OCI-LY1 (cell line): ENCODE data around the gene RGL4.

ENCODE experiments used
- H2AFZ ChIP-seq: fragments of 200-600 bp; sonication (generic), shearing (Covaris generic); 2 replicates; pipeline ENCODE4 v1.6.0; 2014; ENCODE audit warnings: antibody characterized with exemption, mild to moderate bottlenecking, low read length
- H3F3A ChIP-seq: fragments of 200-600 bp; sonication (generic), shearing (Covaris generic); 2 replicates; pipeline ENCODE4 v1.6.0; 2014; ENCODE audit warnings: mild to moderate bottlenecking, antibody characterized with exemption, low read length, moderate library complexity; ENCODE audit not compliant: insufficient read depth
- H3K27ac ChIP-seq: fragments of 200-600 bp; sonication (generic); 2 replicates; pipeline ENCODE4 v1.5.1; 2014; ENCODE audit warnings: low read length, mixed run types, mild to moderate bottlenecking, low read depth; ENCODE audit not compliant: poor library complexity, severe bottlenecking
- H3K27me3 ChIP-seq: fragments of 200-600 bp; sonication (generic); 2 replicates; pipeline ENCODE4 v1.6.0; 2014; ENCODE audit warnings: antibody characterized with exemption, mild to moderate bottlenecking, low read length, moderate library complexity; ENCODE audit not compliant: insufficient read depth
- H3K36me3 ChIP-seq: fragments of 200-600 bp; sonication (generic); 2 replicates; pipeline ENCODE4 v1.6.1; 2014; ENCODE audit warnings: mild to moderate bottlenecking, antibody characterized with exemption, low read length, moderate library complexity, mixed read lengths; ENCODE audit not compliant: insufficient read depth
- H3K4me1 ChIP-seq: fragments of 200-600 bp; sonication (generic); 2 replicates; pipeline ENCODE4 v1.5.1; 2014; ENCODE audit warnings: mild to moderate bottlenecking, low read length, moderate library complexity; ENCODE audit not compliant: insufficient read depth, severe bottlenecking
- H3K4me2 ChIP-seq: fragments of 200-600 bp; sonication (generic), shearing (Covaris generic); 2 replicates; pipeline ENCODE4 v1.6.1; 2014; ENCODE audit warnings: low read length
- H3K4me3 ChIP-seq: fragments of 200-600 bp; sonication (generic); 2 replicates; pipeline ENCODE4 v1.5.1; 2014; ENCODE audit warnings: low read length, low read depth, mild to moderate bottlenecking, mixed read lengths; ENCODE audit not compliant: poor library complexity, severe bottlenecking
- H3K79me2 ChIP-seq: fragments of 200-600 bp; shearing (Covaris generic); 2 replicates; pipeline ENCODE4 v1.6.1; 2016; ENCODE audit warnings: mixed run types, low read length, mixed read lengths; ENCODE audit not compliant: insufficient read depth
- H3K9ac ChIP-seq: fragments of 200-600 bp; sonication (generic), shearing (Covaris generic); 2 replicates; pipeline ENCODE4 v1.6.1; 2014; ENCODE audit warnings: mild to moderate bottlenecking, low read length, mixed read lengths
- H3K9me2 ChIP-seq: fragments of 200-600 bp; sonication (generic), shearing (Covaris generic); 2 replicates; pipeline ENCODE4 v1.6.1; 2014; ENCODE audit warnings: low read depth, mild to moderate bottlenecking, low read length, mixed read lengths
- H3K9me3 ChIP-seq: fragments of 200-600 bp; shearing (Covaris generic); 2 replicates; pipeline ENCODE4 v1.6.1; 2014; ENCODE audit warnings: low read length, mixed read lengths
- H4K20me1 ChIP-seq: fragments of 200-600 bp; sonication (generic), shearing (Covaris generic); 2 replicates; pipeline ENCODE4 v1.6.0; 2016; ENCODE audit warnings: mild to moderate bottlenecking, low read length; ENCODE audit not compliant: insufficient read depth
- CTCF ChIP-seq: fragments of 200-600 bp; sonication (generic), shearing (Covaris generic); IDR thresholded peaks from 2 replicates; pipeline ENCODE4 v1.5.1; 2017; ENCODE audit warnings: mild to moderate bottlenecking, antibody characterized with exemption, low read length, moderate library complexity, mixed read lengths
- EZH2 ChIP-seq: fragments of 200-600 bp; sonication (generic), shearing (Covaris generic); IDR thresholded peaks from 2 replicates; pipeline ENCODE4 v1.8.0; 2017; ENCODE audit warnings: borderline replicate concordance, mixed run types, mild to moderate bottlenecking, antibody characterized with exemption, low read length, moderate library complexity, mixed read lengths

The RGL4 gene

GRCh38 chr22:23684561-23685031, 6.2 kb upstream of the RGL4 start:
- H3K9me3 ChIP-seq = no peaks in the 10 kb centered on the region
- peaks cover 15% of the 10 kb centered on the region; the same call in 1 of the 2 replicates for H3K36me3 ChIP-seq
- no peak overlapping the region for H3K9ac ChIP-seq
- no peak overlapping the region for H2AFZ ChIP-seq
- H3K79me2 ChIP-seq = no peaks in the 10 kb centered on the region
- H3K27ac ChIP-seq = no peak overlapping the region
- H3K9me2 ChIP-seq = no peaks in the 10 kb centered on the region
- no peak for TF ChIP-seq EZH2
- no peak for TF ChIP-seq CTCF
- no peaks in the 10 kb centered on the region for H3K27me3 ChIP-seq
- H4K20me1 ChIP-seq = no peaks in the 10 kb centered on the region
- H3K4me2 ChIP-seq = no peak overlapping the region
- H3K4me3 ChIP-seq = no peak overlapping the region
- H3F3A ChIP-seq = no peaks in the 10 kb centered on the region
- H3K4me1 ChIP-seq = no peaks in the 10 kb centered on the region

GRCh38 chr22:23685205-23685784, 5.5 kb upstream of the RGL4 start:
- no peaks in the 10 kb centered on the region for H3K4me1 ChIP-seq
- no peaks in the 10 kb centered on the region for H3K27me3 ChIP-seq
- TF ChIP-seq EZH2 (no peak), CTCF (no peak)
- no peak overlapping the region for H3K4me3 ChIP-seq
- no peaks in the 10 kb centered on the region for H3K79me2 ChIP-seq
- H3F3A ChIP-seq = no peaks in the 10 kb centered on the region
- H3K9me2 ChIP-seq = no peaks in the 10 kb centered on the region
- H3K4me2 ChIP-seq = no peak overlapping the region
- no peaks in the 10 kb centered on the region for H3K9me3 ChIP-seq
- no peak overlapping the region for H3K27ac ChIP-seq
- no peak overlapping the region for H3K9ac ChIP-seq
- peaks cover 20% of the 10 kb centered on the region; the same call in 1 of the 2 replicates for H3K36me3 ChIP-seq
- no peak overlapping the region for H2AFZ ChIP-seq
- no peaks in the 10 kb centered on the region for H4K20me1 ChIP-seq

- Histone ChIP-seq H3K9ac (no peak overlapping the region), H3K4me1 (no peaks in the 10 kb centered on the region), H3K27me3 (no peaks in the 10 kb centered on the region), H3K9me2 (no peaks in the 10 kb centered on the region), H3K27ac (no peak overlapping the region), H4K20me1 (no peaks in the 10 kb centered on the region), H2AFZ (no peak overlapping the region), H3K9me3 (no peaks in the 10 kb centered on the region), H3K36me3 (peaks cover 29% of the 10 kb centered on the region; the same call in 1 of the 2 replicates), H3K79me2 (no peaks in the 10 kb centered on the region), H3K4me3 (no peak overlapping the region), H3F3A (no peaks in the 10 kb centered on the region), H3K4me2 (no peak overlapping the region)
- TF ChIP-seq EZH2 (no peak), CTCF (no peak)
These were observed 4.3 kb upstream of the RGL4 start for GRCh38 chr22:23686416-23687024.
